GM19239 (cell line): Measurements from ENCODE around the gene ABITRAM.
"Not testable (repeated sequence)": the region's sequence is repeated elsewhere in the genome, so short reads cannot be mapped to it uniquely, and the experiment has no call there.

Experiments used
- DNase-seq: peaks from one replicate; pipeline ENCODE4 v3.0.0; 2011; ENCODE audit warnings: low spot score; ENCODE audit not compliant: insufficient read length
- FAIRE-seq: peaks from 2 replicates; lab custom pipeline; 2011; peaks lifted over from hg19 to GRCh38; lab: Jason Lieb, UNC

Gene ABITRAM

GRCh38 chr9:108921200-108921599 is 13.0 kb upstream of the ABITRAM start:
- no peak for DNase-seq
- no peak for FAIRE-seq

- DNase-seq (no peak), FAIRE-seq (no peak)
Measured at GRCh38 chr9:108924466-108924865, 9.7 kb upstream of the ABITRAM start.

GRCh38 chr9:108928386-108928785 is 5.8 kb upstream of the ABITRAM start:
- DNase-seq (no peak), FAIRE-seq (no peak)

GRCh38 chr9:108933231-108933717 is 926 bp upstream of the ABITRAM start:
- FAIRE-seq (no peak), DNase-seq (no peak)

DNA sequence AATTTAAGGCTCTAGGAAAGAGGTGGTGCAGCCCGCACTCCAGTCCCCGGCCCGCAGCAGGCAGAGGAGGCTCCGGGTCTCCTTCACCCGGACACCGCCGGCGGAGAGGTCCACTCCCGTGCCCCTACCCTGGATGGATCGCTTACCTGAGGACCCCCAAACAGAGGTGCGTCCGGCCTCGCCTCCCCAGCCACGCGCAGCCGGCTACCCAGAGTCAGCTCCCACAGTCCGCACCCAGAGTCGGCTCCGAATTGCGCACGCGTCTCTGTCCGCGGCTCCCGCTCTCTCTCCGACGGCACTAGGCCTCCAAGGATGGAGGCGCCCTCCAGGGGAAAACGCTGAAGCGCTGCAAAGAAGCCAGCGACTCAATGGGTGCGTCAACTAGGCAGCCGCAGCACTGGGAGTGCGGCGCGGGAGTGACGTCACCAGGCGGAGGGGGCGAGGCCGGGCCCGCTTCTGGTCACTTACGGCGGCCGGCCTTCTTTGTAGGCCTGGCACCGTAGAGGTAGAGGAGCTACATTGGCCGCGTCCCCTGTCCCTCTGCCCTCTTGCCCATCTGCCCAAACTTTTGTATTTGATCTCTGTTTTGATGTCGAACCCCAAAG is 380 bp upstream of the ABITRAM start, which contains the start of gene ELP1:
ELP1 (minus strand) TSS at position 407 of the 605 bp plus-strand sequence. CDS start 2,978 bp downstream, outside the sequence.
- FAIRE-seq, result peak; percentile 89
- peak; percentile 68 for DNase-seq

DNA sequence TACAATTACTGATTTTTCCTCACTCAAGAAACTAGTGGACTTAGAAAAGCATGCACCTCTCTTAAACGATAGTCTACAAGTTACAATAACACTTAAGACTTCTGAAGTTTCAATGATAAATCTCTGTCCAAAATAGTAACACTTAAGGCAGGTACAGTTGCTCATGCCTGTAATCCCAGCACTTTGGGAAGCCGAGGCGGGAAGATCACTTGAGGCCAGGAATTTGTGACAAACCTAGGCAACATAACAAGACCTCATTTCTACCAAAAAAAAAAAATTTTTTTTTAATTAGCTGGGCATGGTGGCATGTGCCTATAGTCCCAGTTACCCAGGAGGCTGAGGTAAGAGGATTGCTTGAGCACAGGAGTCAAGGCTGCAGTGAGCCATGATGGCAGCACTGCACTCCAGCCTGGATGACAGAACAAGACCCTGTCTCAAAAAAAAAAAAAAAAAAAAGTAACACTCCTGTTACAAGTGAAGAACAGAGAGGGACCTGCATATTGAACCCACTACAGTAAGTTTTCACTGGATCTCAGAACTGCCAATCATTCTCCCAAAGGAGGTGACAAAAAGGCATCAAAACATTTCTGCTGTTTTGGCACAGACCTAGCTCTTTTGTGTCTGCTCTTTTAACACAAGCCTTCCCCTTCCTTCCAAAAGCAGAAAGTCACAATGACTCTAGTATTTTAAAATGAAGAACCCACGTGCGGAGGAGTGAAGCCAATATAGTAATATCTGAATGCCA is 3.5 kb downstream of the ABITRAM start:
- DNase-seq (no peak), FAIRE-seq (no peak)

- no peak for DNase-seq
- FAIRE-seq, result no peak
Measured at GRCh38 chr9:108939975-108940374, 5.8 kb downstream of the ABITRAM start.

DNA sequence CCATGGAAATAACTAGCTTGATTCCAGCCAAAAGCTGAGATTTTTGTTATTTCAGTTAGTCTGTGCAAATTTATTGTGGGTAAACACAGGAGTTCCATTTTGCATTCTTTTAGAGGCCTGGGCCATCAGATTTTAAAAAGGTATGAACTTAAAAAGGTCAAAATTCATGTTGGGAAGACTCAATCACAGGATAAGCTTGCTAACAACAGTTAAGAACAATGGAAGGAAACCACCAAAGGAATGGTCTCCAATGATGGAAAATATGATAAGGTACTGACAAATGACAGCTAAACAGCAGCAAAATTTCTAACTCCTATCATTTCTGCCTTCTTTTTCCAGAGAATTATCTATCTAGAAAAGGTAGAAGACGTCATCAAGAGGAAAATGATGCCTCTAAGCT is 16.0 kb downstream of the ABITRAM start:
- FAIRE-seq (no peak), DNase-seq (no peak)

GRCh38 chr9:108951578-108951977 is 17.4 kb downstream of the ABITRAM start:
- DNase-seq, result no peak
- FAIRE-seq, result no peak

- FAIRE-seq (peak; percentile 85), DNase-seq (no peak)
Measured at GRCh38 chr9:108953983-108954574, 19.9 kb downstream of the ABITRAM start.

DNA sequence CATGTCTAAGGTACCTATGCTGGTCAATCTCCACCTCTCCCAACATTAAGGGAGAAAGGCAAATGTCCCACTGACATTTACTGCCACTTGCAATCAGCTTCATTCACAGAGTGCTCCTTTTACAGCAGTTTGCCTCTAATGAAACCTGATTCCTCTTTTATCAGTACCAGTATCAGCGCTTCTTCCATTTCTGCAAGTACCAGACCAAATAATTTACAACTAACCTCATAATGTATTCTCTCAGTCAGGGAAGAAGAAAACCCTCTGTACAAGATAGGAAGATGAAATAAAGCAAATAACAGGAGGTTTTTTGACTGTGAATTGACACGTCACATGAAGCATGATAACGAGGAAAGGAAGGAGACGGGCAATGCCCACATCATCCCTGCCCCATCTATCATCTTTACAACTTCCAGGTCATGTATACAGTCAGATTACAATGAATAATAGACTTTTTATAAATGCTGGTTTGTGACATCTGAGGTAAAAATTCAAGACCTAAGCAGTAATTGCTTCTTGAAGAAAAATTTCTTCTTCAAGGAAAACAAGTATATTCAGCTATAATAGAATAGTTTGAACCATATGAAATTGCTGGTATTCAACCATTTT is 21.9 kb downstream of the ABITRAM start:
- DNase-seq (no peak), FAIRE-seq (no peak)

- FAIRE-seq (no peak), DNase-seq (no peak)
Measured at GRCh38 chr9:108956631-108957026, 22.4 kb downstream of the ABITRAM start.

DNA sequence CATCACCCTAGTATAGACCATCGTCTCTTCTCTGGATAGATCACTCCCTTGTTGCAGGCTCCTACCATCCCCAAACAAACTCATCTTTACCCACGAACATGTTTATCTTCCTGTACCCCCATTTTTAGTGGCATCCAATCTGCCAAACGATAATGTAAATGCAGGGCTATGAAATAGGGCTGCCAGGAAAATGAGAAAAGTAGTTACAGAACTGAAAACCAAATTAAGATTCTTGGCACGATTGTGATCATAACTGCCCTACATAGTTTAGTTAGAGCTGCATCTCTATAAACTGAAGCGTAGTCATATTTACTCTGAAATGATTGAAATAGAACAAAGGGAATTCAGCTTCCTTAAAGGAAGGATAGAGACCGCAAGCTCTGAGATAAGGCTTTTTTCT is 26.1 kb downstream of the ABITRAM start:
- DNase-seq (no peak), FAIRE-seq (no peak)

GRCh38 chr9:108961151-108961550 is 27.0 kb downstream of the ABITRAM start:
- DNase-seq, result no peak
- FAIRE-seq, result no peak

DNA sequence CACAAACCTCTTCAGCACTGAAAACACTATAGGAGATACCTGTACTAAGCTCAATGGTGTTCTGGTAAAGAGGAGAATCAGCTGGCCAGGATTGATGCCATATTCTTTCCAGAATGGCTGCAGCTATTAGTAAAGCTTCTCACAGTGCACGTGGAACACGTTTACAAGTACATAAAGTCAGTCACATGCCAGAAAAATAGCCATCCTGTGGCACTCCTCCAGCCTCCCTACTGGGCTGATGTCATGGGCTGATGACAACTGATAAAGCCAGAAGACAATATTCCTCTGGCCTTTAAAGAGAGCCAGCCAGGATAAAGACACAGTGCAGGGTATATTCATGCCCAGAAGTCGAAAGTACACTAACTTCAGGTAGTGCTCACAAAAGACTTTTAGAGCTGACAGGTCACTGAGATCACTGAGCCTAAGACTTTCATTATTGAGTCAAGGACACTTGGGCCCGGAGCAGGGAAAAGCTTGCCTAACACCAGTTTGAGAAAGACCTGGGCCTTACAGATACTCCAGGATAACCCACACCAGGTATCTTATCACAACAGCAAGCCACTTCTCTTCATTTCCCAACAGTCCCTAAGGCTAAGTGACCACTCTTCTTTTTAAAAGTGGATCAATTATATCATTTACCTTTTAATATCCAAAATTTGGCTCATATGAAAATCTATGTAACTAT is 29.4 kb downstream of the ABITRAM start:
- FAIRE-seq (no peak), DNase-seq (no peak)

- no peak for FAIRE-seq
- DNase-seq, result no peak
Measured at GRCh38 chr9:108967916-108968315, 33.7 kb downstream of the ABITRAM start.

- FAIRE-seq, DNase-seq: not testable (repeated sequence)
Measured at GRCh38 chr9:108971392-108971791, 37.2 kb downstream of the ABITRAM start.

GRCh38 chr9:108972186-108972585 is 38.0 kb downstream of the ABITRAM start:
- no peak for FAIRE-seq
- no peak for DNase-seq

DNA sequence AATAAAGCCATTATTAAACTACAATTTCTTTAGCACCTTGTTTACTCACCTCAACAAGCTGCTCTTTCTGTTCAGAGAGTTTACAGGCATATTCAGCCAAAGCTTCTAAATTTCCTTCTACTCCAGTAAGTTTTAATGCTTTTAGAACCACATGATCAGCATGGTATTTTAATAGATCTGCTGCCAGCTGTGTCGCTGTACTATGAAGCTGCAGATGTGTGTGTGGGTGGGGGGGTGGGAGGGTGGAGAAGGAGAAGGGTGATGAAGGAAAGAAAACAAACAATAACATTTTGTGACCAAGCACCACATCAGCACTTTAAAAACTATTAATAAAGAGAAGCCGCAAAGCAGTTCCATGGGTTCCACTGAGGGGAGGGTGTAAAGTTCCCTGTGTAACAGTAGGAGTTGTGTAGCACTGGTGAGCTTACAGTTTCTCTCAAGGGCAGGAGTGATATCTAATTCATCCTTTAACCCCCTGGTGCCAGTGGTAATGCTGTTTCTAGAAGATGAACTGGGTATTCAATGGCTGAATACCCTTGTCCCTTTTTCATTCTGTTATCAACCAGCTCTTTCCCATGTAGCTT is 38.5 kb downstream of the ABITRAM start:
- FAIRE-seq (no peak), DNase-seq (no peak)

DNA sequence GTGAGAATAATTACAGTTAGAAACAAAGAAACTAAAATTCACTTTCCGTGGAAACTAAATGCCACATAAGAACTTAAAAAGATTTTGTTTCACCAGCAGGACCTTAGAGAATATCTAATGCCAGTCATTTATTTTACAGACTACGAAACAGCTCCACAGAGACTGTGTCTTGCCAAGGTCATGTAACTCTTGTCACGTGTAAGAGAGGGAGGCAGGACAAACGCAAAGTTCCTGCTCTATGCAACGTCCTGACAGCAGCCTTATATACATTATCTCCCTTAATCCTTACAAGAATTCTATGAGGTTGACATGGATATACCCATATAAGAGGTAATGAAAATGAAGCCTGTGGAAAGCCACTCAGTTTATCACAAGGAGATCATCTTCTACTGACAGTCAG is 39.7 kb downstream of the ABITRAM start:
- DNase-seq (no peak), FAIRE-seq (no peak)
